GM18861 (cell line): ENCODE results near the gene MC5R.
"Not testable (repeated sequence)": the region's sequence is repeated elsewhere in the genome, so short reads cannot be mapped to it uniquely, and the experiment has no call there.

Experiments
- ATAC-seq: cut with Tn5 transposase; IDR thresholded peaks from one replicate; pipeline ENCODE4 v1.9.1; 2021; ENCODE audit not compliant: unreplicated experiment

The MC5R gene

DNA sequence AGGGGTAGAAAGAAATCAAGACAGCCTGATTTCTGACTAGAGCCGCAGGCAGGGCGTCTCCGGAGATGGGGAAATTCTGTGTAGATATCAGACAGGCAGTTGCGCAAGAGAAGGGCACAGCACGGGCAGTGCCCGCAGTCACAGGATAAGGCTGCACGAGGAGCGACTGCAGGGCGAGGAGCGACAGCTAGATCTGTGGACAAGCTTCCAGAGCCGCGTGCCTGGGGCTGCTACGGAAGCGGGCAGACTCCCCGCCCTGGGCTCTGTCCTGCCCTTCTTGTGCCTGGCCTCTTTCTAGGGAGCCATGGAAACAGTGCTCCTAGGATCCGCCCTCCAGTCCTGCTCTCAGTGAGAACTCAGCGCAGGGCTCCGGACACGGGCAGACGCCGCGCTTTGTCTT is 12.6 kb downstream of the MC5R start:
- no peak for ATAC-seq

DNA sequence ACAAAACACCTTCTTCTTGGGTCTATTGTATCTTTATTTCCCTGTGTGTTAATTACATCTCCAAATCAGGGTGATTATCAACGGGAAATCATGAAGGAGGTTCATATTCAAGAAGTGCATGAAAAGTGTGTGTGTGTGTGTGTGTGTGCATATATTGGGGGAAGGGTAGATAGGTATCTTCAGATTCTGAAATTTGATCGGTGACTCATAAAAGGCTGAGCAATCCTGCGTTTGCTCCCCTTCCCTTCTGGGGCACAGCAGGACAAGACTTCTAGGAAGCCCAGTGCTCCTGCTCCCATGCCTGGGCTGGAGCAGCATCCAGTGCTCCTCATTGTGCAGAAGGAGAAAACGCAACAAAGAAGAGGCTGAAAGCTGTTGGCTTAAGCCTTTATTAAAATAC is 25.8 kb downstream of the MC5R start:
- no peak for ATAC-seq

DNA sequence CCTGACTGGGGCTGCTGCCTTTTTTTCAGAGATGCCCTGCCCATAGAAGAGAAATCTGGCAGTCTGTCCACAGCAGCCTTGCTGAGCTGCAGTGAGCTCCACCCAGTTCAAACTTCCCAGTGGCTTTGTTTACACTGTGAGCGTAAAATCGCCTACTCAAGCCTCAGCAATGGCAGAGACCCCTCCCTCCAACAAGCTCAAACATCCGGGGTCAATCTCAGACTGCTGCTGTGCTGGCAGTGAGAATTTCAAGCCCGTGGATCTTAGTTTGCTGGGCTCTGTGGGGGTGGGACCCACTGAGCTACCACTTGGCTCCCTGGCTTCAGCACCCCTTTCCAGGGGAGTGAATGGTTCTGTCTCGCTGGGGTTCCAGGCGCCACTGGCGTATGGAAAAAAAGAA is 38.9 kb downstream of the MC5R start:
- ATAC-seq, result not testable (repeated sequence)

- no peak for ATAC-seq
Measured at GRCh38 chr18:13868501-13869271, 44.7 kb downstream of the MC5R start.

- ATAC-seq, result no peak
Measured at GRCh38 chr18:13871701-13872100, 47.8 kb downstream of the MC5R start.

- no peak for ATAC-seq
Measured at GRCh38 chr18:13872373-13872772, 48.4 kb downstream of the MC5R start.

- no peak for ATAC-seq
Measured at GRCh38 chr18:13872932-13873331, 49.0 kb downstream of the MC5R start.

- ATAC-seq, result no peak
Measured at GRCh38 chr18:13874558-13874957, 50.6 kb downstream of the MC5R start.
